SK-N-SH (cell line): ENCODE data around the gene GPRC5A. TPM values are rescaled to one million over a fixed set of nuclear protein-coding genes. Genes with fewer than 3 reads are reported as not detected.

Experiments
- CTCF ChIA-PET: fragments of 300-600, 350-600 bp; formaldehyde crosslinking; extraction: SDS; loops from one replicate; lab custom pipeline; 2021; lab: Yijun Ruan, JAX
- POLR2A ChIA-PET: fragments of 350-600 bp; sonication (Branson Sonifier 250); formaldehyde crosslinking; extraction: SDS; loops from one replicate; lab custom pipeline; 2020; ENCODE audit warnings: antibody characterized with exemption, inconsistent platforms; lab: Yijun Ruan, JAX
- DNase-seq: peaks from one replicate; pipeline ENCODE4 v3.0.0; 2012
- H2AFZ ChIP-seq: fragments of 200-600 bp; sonication (generic); 2 replicates; pipeline ENCODE4 v1.8.1; 2016; ENCODE audit warnings: antibody characterized with exemption, mild to moderate bottlenecking, low read depth
- H3F3A ChIP-seq: fragments of 200-600 bp; sonication (generic); replicated peaks from 2 replicates; pipeline ENCODE3; 2016; ENCODE audit warnings: antibody characterized with exemption, mild to moderate bottlenecking; ENCODE audit not compliant: insufficient read depth
- H3K27ac ChIP-seq, 2 experiments: fragments of 200-500 bp in 1 of 2; fragments of 200-600 bp in 1 of 2; sonication (Bioruptor generic) in 1 of 2; sonication (generic), shearing (Covaris generic) in 1 of 2; 2 replicates each; pipeline versions ENCODE4 v1.5.1 to v1.6.1; 2014 to 2016; ENCODE audit warnings: low read depth in 2 of 2, inconsistent platforms in 1 of 2, low read length in 1 of 2, mild to moderate bottlenecking in 1 of 2, mixed read lengths in 1 of 2
- H3K27me3 ChIP-seq: fragments of 200-600 bp; sonication (generic), shearing (Covaris generic); 2 replicates; pipeline ENCODE4 v1.6.1; 2016; ENCODE audit warnings: mixed run types; ENCODE audit not compliant: insufficient read depth
- H3K36me3 ChIP-seq, 2 experiments: fragments of 200-500 bp in 1 of 2; fragments of 200-600 bp in 1 of 2; sonication (Bioruptor generic) in 1 of 2; sonication (generic) in 1 of 2; replicated peaks in 1 of 2; 2 replicates each; pipeline versions ENCODE3 to v1.5.1; 2014 to 2016; ENCODE audit warnings: low read length in 1 of 2, mild to moderate bottlenecking in 1 of 2; ENCODE audit not compliant: insufficient read depth in 2 of 2, control insufficient read depth in 1 of 2
- H3K4me1 ChIP-seq, 2 experiments: fragments of 200-500 bp in 1 of 2; fragments of 200-600 bp in 1 of 2; sonication (Bioruptor generic) in 1 of 2; sonication (generic), shearing (Covaris generic) in 1 of 2; 2 replicates each; pipeline versions ENCODE4 v1.5.1 to v1.6.1; 2014 to 2016; ENCODE audit warnings: low read depth in 1 of 2, low read length in 1 of 2, mixed run types in 1 of 2; ENCODE audit not compliant: insufficient read depth in 2 of 2, control insufficient read depth in 1 of 2
- H3K4me2 ChIP-seq: fragments of 200-600 bp; sonication (generic), shearing (Covaris generic); 2 replicates; pipeline ENCODE4 v1.6.1; 2017; ENCODE audit warnings: mixed run types
- H3K4me3 ChIP-seq, 2 experiments: fragments of 200-500 bp in 1 of 2; fragments of 200-600 bp in 1 of 2; sonication (Bioruptor generic) in 1 of 2; sonication (generic), shearing (Covaris generic) in 1 of 2; 2 replicates each; pipeline versions ENCODE4 v1.5.1 to v1.8.1; 2014 to 2016; ENCODE audit warnings: low read depth in 2 of 2, inconsistent platforms in 1 of 2, low read length in 1 of 2, mild to moderate bottlenecking in 1 of 2, mixed read lengths in 1 of 2, moderate library complexity in 1 of 2
- H3K79me2 ChIP-seq: fragments of 200-600 bp; sonication (generic); 2 replicates; pipeline ENCODE4 v1.8.1; 2017; ENCODE audit warnings: mild to moderate bottlenecking; ENCODE audit not compliant: insufficient read depth
- H3K9ac ChIP-seq: fragments of 200-600 bp; sonication (generic); 2 replicates; pipeline ENCODE4 v1.6.1; 2017; ENCODE audit warnings: mixed run types
- H3K9me2 ChIP-seq: fragments of 200-600 bp; sonication (generic); 2 replicates; pipeline ENCODE4 v1.6.1; 2017; ENCODE audit warnings: mixed run types
- H3K9me3 ChIP-seq: fragments of 200-600 bp; sonication (generic); 2 replicates; pipeline ENCODE4 v1.6.1; 2017; ENCODE audit warnings: mixed run types, mild to moderate bottlenecking, moderate library complexity
- H4K20me1 ChIP-seq: fragments of 200-600 bp; sonication (generic); 2 replicates; pipeline ENCODE4 v1.6.1; 2017; ENCODE audit warnings: mild to moderate bottlenecking, mixed run types; ENCODE audit not compliant: insufficient read depth
- CTCF ChIP-seq: fragments of 200-600 bp; sonication (generic); IDR thresholded peaks from 2 replicates; pipeline ENCODE4 v1.6.1; 2017; ENCODE audit warnings: antibody characterized with exemption, mild to moderate bottlenecking, moderate library complexity
- ELF1 ChIP-seq: IDR thresholded peaks from 2 replicates; pipeline ENCODE4 v1.4.0; 2012
- EP300 ChIP-seq, 2 experiments: IDR thresholded peaks; 2 replicates each; pipeline versions ENCODE4 v1.4.0 to v1.6.1; 2012; ENCODE audit warnings: borderline replicate concordance in 1 of 2, low read depth in 1 of 2, low read length in 1 of 2
- FOSL2 ChIP-seq: IDR thresholded peaks from 2 replicates; pipeline ENCODE4 v1.4.0; 2012; ENCODE audit warnings: low read depth, mild to moderate bottlenecking, moderate library complexity, borderline replicate concordance
- FOXM1 ChIP-seq: IDR thresholded peaks from 2 replicates; pipeline ENCODE4 v1.4.0; 2012; ENCODE audit warnings: low read depth, mild to moderate bottlenecking
- IRF3 ChIP-seq: fragments of 150-350 bp; IDR thresholded peaks from 2 replicates; pipeline ENCODE4 v1.6.1; 2016; ENCODE audit warnings: mild to moderate bottlenecking, low read depth, low read length
- JUND ChIP-seq: IDR thresholded peaks from 2 replicates; pipeline ENCODE4 v1.4.0; 2012
- NFIC ChIP-seq: IDR thresholded peaks from 2 replicates; pipeline ENCODE4 v1.4.0; 2012; ENCODE audit warnings: borderline replicate concordance
- PBX3 ChIP-seq: IDR thresholded peaks from 2 replicates; pipeline ENCODE4; 2012
- REST ChIP-seq: IDR thresholded peaks from 2 replicates; pipeline ENCODE4 v1.6.1; 2012; ENCODE audit warnings: mild to moderate bottlenecking, low read depth, low read length, moderate library complexity
- TCF12 ChIP-seq: IDR thresholded peaks from 2 replicates; pipeline ENCODE4 v1.4.0; 2012
- WGBS: methylation state at CpG from one replicate; pipeline ENCODE4 v1.1.6; 2017; ENCODE audit warnings: low lambda C conversion rate; 5-methylcytosine and 5-hydroxymethylcytosine counted together
- polyA plus RNA-seq, 3 experiments: library from polyadenylated mRNA; depleted of rRNA; stranded (reverse); fragments of >200 nt; gene quantifications; 2 replicates each; pipeline ENCODE4 v1.2.3, GENCODE V29; 2012

The GPRC5A gene
- polyA plus RNA-seq, 1 of the 3 experiments (the other 2 are of a cell fraction), result 12.7 TPM

GRCh38 chr12:12892681-12893141 lies 1.3 kb downstream of the GPRC5A start:
- Histone ChIP-seq H4K20me1 (no peaks in the 10 kb centered on the region), H3K4me1 (peaks cover 5 to 14% of the 10 kb centered on the region in 2 experiments; a peak in 1 of 4 replicates), H3K9me2 (no peaks in the 10 kb centered on the region), H2AFZ (no peak overlapping the region), H3K9me3 (no peaks in the 10 kb centered on the region), H3K4me3 (no peak overlapping the region), H3K79me2 (no peaks in the 10 kb centered on the region), H3K4me2 (no peak overlapping the region), H3K27ac (no peak overlapping the region), H3K36me3 (no peaks in the 10 kb centered on the region), H3F3A (peaks cover 12% of the 10 kb centered on the region), H3K27me3 (no peaks in the 10 kb centered on the region), H3K9ac (no peak overlapping the region)
- ChIA-PET CTCF (interaction anchor here (0.9 kb wide), 1 partner anchor 105 kb away, joined by 3 read pairs; no protein-coding TSS in a partner anchor), POLR2A (no interaction called here)
- no peak for TF ChIP-seq NFIC
- TF ChIP-seq TCF12, result no peak
- TF ChIP-seq FOXM1, result no peak
- TF ChIP-seq EP300 (IDR thresholded peaks at IDR 0.05; ENCODE audit: borderline replicate concordance in 1 of 2, low read depth in 1 of 2, low read length in 1 of 2), result no peak
- TF ChIP-seq PBX3, result no peak
- no peak for TF ChIP-seq REST
- no peak for TF ChIP-seq CTCF
- TF ChIP-seq ELF1, result no peak
- no peak for TF ChIP-seq FOSL2
- TF ChIP-seq JUND, result no peak
- TF ChIP-seq IRF3, result no peak
- 82% methylated on average over 10 of the region's 10 CpGs for WGBS
- DNase-seq, result no peak
